ENCODE results near the gene GNAZ.

GNAZ gene

GRCh38 chr22:23125512-23126103 is 55.3 kb downstream of the GNAZ start:
- Histone ChIP-seq H3K27me3 (replicated peaks; ENCODE audit: control insufficient read depth, insufficient read depth, low read length) (no peaks in the 10 kb centered on the region; the same call in 1 of the 2 replicates), H3K36me3 (ENCODE audit: control insufficient read depth, insufficient read depth, low read length) (no peaks in the 10 kb centered on the region), H3K4me3 (replicated peaks; ENCODE audit: low read depth, low read length) (no peak overlapping the region)
- DNase-seq (ENCODE audit: extremely low read depth, insufficient read length) = no peak
- no peak for TF ChIP-seq CTCF (IDR thresholded peaks at IDR 0.05; ENCODE audit: insufficient read depth, low read length, poor library complexity, severe bottlenecking)

GRCh38 chr22:23126165-23127054 is 56.1 kb downstream of the GNAZ start:
- no peak for DNase-seq (ENCODE audit: extremely low read depth, insufficient read length)
- no peaks in the 10 kb centered on the region; the same call in 1 of the 2 replicates for H3K27me3 ChIP-seq (replicated peaks; ENCODE audit: control insufficient read depth, insufficient read depth, low read length)
- TF ChIP-seq CTCF (IDR thresholded peaks at IDR 0.05; ENCODE audit: insufficient read depth, low read length, poor library complexity, severe bottlenecking) = no peak
- no peaks in the 10 kb centered on the region for H3K36me3 ChIP-seq (ENCODE audit: control insufficient read depth, insufficient read depth, low read length)
- H3K4me3 ChIP-seq (replicated peaks; ENCODE audit: low read depth, low read length) = no peak overlapping the region

GRCh38 chr22:23127055-23127756 is 56.9 kb downstream of the GNAZ start:
- TF ChIP-seq CTCF (IDR thresholded peaks at IDR 0.05; ENCODE audit: insufficient read depth, low read length, poor library complexity, severe bottlenecking) = no peak
- H3K27me3 ChIP-seq (replicated peaks; ENCODE audit: control insufficient read depth, insufficient read depth, low read length) = no peaks in the 10 kb centered on the region; the same call in 1 of the 2 replicates
- no peaks in the 10 kb centered on the region for H3K36me3 ChIP-seq (ENCODE audit: control insufficient read depth, insufficient read depth, low read length)
- H3K4me3 ChIP-seq (replicated peaks; ENCODE audit: low read depth, low read length) = no peak overlapping the region
- DNase-seq (ENCODE audit: extremely low read depth, insufficient read length) = no peak

- no peaks in the 10 kb centered on the region; the same call in 1 of the 2 replicates for H3K27me3 ChIP-seq (replicated peaks; ENCODE audit: control insufficient read depth, insufficient read depth, low read length)
- H3K4me3 ChIP-seq (replicated peaks; ENCODE audit: low read depth, low read length) = no peak overlapping the region
- TF ChIP-seq CTCF (IDR thresholded peaks at IDR 0.05; ENCODE audit: insufficient read depth, low read length, poor library complexity, severe bottlenecking) = no peak
- H3K36me3 ChIP-seq (ENCODE audit: control insufficient read depth, insufficient read depth, low read length) = no peaks in the 10 kb centered on the region
- no peak for DNase-seq (ENCODE audit: extremely low read depth, insufficient read length)
Observed at GRCh38 chr22:23127788-23128187, 57.5 kb downstream of the GNAZ start.

GRCh38 chr22:23128269-23129108 is 58.2 kb downstream of the GNAZ start:
- H3K27me3 ChIP-seq (replicated peaks; ENCODE audit: control insufficient read depth, insufficient read depth, low read length) = no peaks in the 10 kb centered on the region; the same call in 1 of the 2 replicates
- peak; percentile 72 for TF ChIP-seq CTCF (IDR thresholded peaks at IDR 0.05; ENCODE audit: insufficient read depth, low read length, poor library complexity, severe bottlenecking)
- H3K36me3 ChIP-seq (ENCODE audit: control insufficient read depth, insufficient read depth, low read length) = no peaks in the 10 kb centered on the region
- peak; percentile 58 for DNase-seq (ENCODE audit: extremely low read depth, insufficient read length)
- no peak overlapping the region for H3K4me3 ChIP-seq (replicated peaks; ENCODE audit: low read depth, low read length)
